ENCODE measurements around the gene ZFAND5.

The ZFAND5 gene

GRCh38 chr9:72315089-72315509, 49.9 kb downstream of the ZFAND5 start:
- Histone ChIP-seq H3K9ac (no peak overlapping the region), H3K79me2 (no peaks in the 10 kb centered on the region), H3K27me3 (ENCODE audit: control insufficient read depth, insufficient read depth, low read length) (no peaks in the 10 kb centered on the region), H3K27ac (peak overlapping the region; percentile 11), H3K4me2 (ENCODE audit: low read length) (no peak overlapping the region), H3K4me1 (peaks cover 5% of the 10 kb centered on the region), H3K9me3 (ENCODE audit: control insufficient read depth, low read length) (no peaks in the 10 kb centered on the region), H3K4me3 (ENCODE audit: low read depth, low read length) (no peak overlapping the region), H2AFZ (peak overlapping the region; percentile 23), H3K36me3 (ENCODE audit: control insufficient read depth, insufficient read depth, low read length) (no peaks in the 10 kb centered on the region)
- no peak for TF ChIP-seq CTCF (IDR thresholded peaks at IDR 0.05)

- Histone ChIP-seq H3K36me3 (ENCODE audit: control insufficient read depth, insufficient read depth, low read length) (no peaks in the 10 kb centered on the region), H3K79me2 (no peaks in the 10 kb centered on the region), H3K27ac (no peak overlapping the region), H3K4me1 (peaks cover 5% of the 10 kb centered on the region), H3K9ac (no peak overlapping the region), H3K4me3 (ENCODE audit: low read depth, low read length) (no peak overlapping the region), H3K9me3 (ENCODE audit: control insufficient read depth, low read length) (no peaks in the 10 kb centered on the region), H3K4me2 (ENCODE audit: low read length) (no peak overlapping the region), H2AFZ (no peak overlapping the region), H3K27me3 (ENCODE audit: control insufficient read depth, insufficient read depth, low read length) (no peaks in the 10 kb centered on the region)
- no peak for TF ChIP-seq CTCF (IDR thresholded peaks at IDR 0.05)
Observed at GRCh38 chr9:72313507-72313906, 51.5 kb downstream of the ZFAND5 start.

- no peaks in the 10 kb centered on the region for H3K36me3 ChIP-seq (ENCODE audit: control insufficient read depth, insufficient read depth, low read length)
- TF ChIP-seq CTCF (IDR thresholded peaks at IDR 0.05), result no peak
- no peak overlapping the region for H2AFZ ChIP-seq
- no peak overlapping the region for H3K4me2 ChIP-seq (ENCODE audit: low read length)
- H3K9me3 ChIP-seq (ENCODE audit: control insufficient read depth, low read length), result no peaks in the 10 kb centered on the region
- peaks cover 5% of the 10 kb centered on the region for H3K4me1 ChIP-seq
- no peaks in the 10 kb centered on the region for H3K79me2 ChIP-seq
- no peak overlapping the region for H3K27ac ChIP-seq
- no peak overlapping the region for H3K9ac ChIP-seq
- no peak overlapping the region for H3K4me3 ChIP-seq (ENCODE audit: low read depth, low read length)
- H3K27me3 ChIP-seq (ENCODE audit: control insufficient read depth, insufficient read depth, low read length), result no peaks in the 10 kb centered on the region
Observed at GRCh38 chr9:72312386-72312987, 52.5 kb downstream of the ZFAND5 start.

GRCh38 chr9:72309364-72310133, 55.5 kb downstream of the ZFAND5 start:
- Histone ChIP-seq H3K27ac (no peak overlapping the region), H3K4me2 (ENCODE audit: low read length) (no peak overlapping the region), H3K4me1 (peaks cover 4% of the 10 kb centered on the region), H3K9me3 (ENCODE audit: control insufficient read depth, low read length) (no peaks in the 10 kb centered on the region), H2AFZ (no peak overlapping the region), H3K79me2 (no peaks in the 10 kb centered on the region), H3K36me3 (ENCODE audit: control insufficient read depth, insufficient read depth, low read length) (no peaks in the 10 kb centered on the region), H3K27me3 (ENCODE audit: control insufficient read depth, insufficient read depth, low read length) (no peaks in the 10 kb centered on the region), H3K9ac (no peak overlapping the region), H3K4me3 (ENCODE audit: low read depth, low read length) (no peak overlapping the region)
- no peak for TF ChIP-seq CTCF (IDR thresholded peaks at IDR 0.05)
